Gastrocnemius medialis (tissue), 4 donors: ENCODE measurements around the gene ITGA5.

Experiments
- CTCF ChIP-seq, 5 experiments: fragments of 450-650 bp in 3 of 5; fragments of 200-600 bp in 2 of 5; sonication (generic) in 2 of 5; IDR thresholded peaks in 4 of 5; conservative IDR thresholded peaks in 1 of 5; 1 replicate in 4 of 5; 2 replicates in 1 of 5; pipeline ENCODE4 v1.5.1; 2016 to 2019; ENCODE audit warnings: antibody characterized with exemption in 5 of 5, mild to moderate bottlenecking in 3 of 5, moderate library complexity in 3 of 5
- POLR2A ChIP-seq, 2 donors: fragments of 450-650 bp; IDR thresholded peaks; one replicate each; pipeline ENCODE4 v1.6.1; 2017; ENCODE audit warnings: antibody characterized with exemption in 2 of 2, mild to moderate bottlenecking in 2 of 2, moderate library complexity in 2 of 2

GRCh38 chr12:54398218-54398617, 20.8 kb downstream of the ITGA5 start:
- no peak for TF ChIP-seq POLR2A (IDR thresholded peaks at IDR 0.05)
- no peak for TF ChIP-seq CTCF (IDR thresholded peaks at IDR 0.05 in 4 of 5, conservative IDR thresholded peaks at IDR 0.05 in 1 of 5)
